Measurements from ENCODE around the gene SLC25A25. TPM values are rescaled to one million over a fixed set of nuclear protein-coding genes. Genes with fewer than 3 reads are reported as not detected.

SLC25A25 gene
- total RNA-seq: 29.4 TPM

DNA sequence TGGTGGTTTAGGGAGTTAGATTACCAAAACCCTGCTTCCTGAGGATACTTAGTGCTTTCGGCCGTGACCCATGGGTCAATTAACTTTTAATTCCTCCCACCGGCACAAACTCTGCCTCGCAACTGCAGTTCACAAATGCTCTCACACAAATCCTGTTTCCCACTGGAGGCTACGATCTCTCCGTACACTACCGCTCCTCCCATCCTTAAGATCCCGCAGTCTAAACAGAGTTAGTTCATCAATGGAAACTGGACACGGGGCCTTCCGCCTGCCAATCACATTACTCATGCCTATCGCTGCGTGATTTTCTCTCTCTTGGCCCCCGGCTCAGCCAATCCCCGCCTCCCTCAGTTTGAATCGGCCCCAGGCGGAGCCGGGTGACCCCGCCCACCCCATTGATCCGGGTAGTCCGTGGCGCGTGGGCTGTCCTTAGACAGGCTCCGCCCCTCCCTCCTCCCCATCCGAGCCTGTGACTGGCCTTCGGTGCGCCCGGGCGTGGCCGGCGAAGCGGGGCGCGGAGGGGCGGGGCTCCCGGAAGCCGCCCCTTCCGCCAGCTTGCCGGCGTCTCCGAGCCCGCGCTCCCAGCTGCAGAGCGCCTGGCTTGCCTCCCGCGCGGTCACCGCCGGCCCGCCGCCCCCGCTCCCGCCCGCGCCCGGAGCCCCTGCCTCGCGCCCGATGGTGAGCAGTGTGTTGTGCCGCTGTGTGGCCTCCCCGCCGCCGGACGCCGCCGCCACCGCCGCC is at the start of gene SLC25A25:
Gene SLC25A25, plus strand, starts transcription at position 588 of the 741 bp plus-strand sequence. Its CDS starts 88 bp downstream, at position 676.

DNA sequence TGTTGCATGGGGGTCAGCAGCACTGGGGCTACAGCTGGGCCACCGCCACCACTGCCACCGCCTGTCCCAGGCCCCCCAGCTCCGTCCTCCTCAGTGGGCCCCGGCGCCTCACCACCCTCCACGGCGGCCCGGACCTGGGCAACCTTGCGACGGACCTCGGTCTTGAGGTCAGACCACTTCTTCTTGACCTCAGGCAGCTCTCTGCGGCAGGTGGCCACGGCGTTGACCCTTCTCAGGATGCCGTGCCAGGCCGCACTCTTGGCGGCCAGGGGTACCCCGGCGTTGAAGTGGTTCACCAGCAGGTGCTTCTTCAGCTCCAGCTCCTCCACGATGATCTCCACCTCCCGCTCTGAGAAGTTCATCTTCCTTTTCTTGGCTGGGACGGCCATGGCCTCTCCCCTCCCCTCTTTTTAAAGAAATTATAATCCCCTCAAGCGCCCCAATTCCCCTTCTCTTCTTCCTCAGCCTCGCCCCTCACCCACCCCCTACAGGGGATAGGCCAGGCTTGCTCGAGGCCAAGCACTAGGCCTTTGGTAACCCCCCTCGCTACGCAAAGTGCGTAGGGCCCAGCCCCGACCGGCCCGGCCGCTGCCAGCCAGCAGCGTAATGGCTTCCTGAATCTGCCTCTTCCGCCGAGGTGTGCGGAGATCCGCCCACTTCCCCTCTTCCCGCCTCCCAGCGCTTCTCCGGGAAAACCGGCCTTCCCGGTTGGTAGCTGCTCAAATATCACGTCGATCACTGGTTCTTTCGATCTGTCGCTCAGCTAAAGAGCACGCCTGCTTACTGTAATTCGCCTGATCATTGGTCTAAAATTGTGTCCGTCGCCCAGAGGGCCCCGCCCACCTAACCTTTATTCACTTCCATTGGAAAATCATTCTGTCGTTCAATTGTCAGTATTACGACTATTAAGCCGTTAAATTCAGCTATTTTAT is 1.1 kb upstream of the SLC25A25 start, which contains the start of gene NAIF1:
Gene NAIF1, minus strand, starts transcription at position 608 of the 932 bp plus-strand sequence. Its CDS starts 219 bp downstream, at position 389.

DNA sequence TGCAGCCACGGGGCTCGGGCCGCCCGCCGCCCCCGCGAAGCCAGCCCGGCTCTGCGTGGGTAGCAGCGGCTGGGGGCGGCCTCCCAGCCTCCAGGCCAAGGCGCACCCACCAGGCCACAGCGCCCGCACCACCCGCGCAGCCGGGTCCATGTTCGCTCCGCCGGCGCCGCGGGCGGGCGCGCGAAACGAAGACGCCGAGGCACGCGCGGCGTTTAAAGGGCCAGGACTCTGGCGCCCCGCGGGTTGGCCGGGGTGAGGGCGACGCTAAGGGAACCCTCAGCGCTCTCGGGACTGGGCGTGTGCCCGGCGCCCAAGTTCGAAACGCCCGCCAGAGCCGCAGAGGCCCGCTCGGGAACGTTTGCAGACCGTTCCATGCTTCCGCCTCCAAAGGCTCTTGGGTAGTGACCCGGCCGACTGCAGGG is 59.5 kb downstream of the SLC25A25 start, which contains the start of gene PTGES2:
Gene PTGES2, minus strand, starts transcription at position 162 of the 422 bp plus-strand sequence. Its CDS starts 12 bp downstream, at position 150.

DNA sequence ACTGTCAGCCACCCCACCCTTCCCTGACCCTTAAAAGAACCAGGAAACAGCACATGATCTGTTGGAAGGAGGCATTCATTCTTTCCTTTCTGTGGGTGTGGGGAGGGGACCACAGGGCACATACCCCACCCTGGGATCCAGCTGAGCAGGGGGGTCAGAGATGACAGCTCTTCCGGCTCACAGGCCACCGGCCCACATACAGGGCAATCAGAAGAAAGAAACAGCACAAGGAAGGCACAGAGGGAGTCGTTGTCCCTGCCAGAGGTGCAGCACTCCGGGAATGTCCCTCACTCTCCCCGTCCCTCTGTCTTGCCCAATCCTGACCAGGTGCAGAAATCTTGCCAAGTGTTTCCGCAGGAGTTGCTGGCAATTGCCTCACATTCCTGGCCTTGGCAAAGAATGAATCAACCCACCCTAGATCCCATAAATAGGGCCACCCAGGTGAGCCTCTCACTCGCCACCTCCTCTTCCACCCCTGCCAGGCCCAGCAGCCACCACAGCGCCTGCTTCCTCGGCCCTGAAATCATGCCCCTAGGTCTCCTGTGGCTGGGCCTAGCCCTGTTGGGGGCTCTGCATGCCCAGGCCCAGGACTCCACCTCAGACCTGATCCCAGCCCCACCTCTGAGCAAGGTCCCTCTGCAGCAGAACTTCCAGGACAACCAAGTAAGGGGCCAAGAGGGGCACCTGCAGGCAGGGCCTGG is 81.1 kb downstream of the SLC25A25 start, which contains the start of gene LCN2:
Gene LCN2, plus strand, starts transcription at position 453 of the 701 bp plus-strand sequence. Its CDS starts 73 bp downstream, at position 526.

Other genes with a start within 250 kb of the SLC25A25 start
- gene ENG, start 213.6 kb upstream of the SLC25A25 start, total RNA-seq: 1.9 TPM
- gene AK1, start 190.6 kb upstream of the SLC25A25 start, total RNA-seq: 22.5 TPM
- 31.6 TPM for gene ST6GALNAC6, start 168.6 kb upstream of the SLC25A25 start, total RNA-seq
- gene ST6GALNAC4, start 151.2 kb upstream of the SLC25A25 start, total RNA-seq: 10.0 TPM
- 3.4 TPM for gene PIP5KL1, start 137.5 kb upstream of the SLC25A25 start, total RNA-seq
- gene DPM2, start 130.4 kb upstream of the SLC25A25 start, total RNA-seq: 13.5 TPM
- gene EEIG1, start 87.2 kb upstream of the SLC25A25 start, total RNA-seq: 7.2 TPM
- gene NAIF1, start 912 bp upstream of the SLC25A25 start, total RNA-seq: 6.9 TPM
- gene PTGES2, start 59.5 kb downstream of the SLC25A25 start, total RNA-seq: 49.1 TPM
- not detected for gene LCN2, start 81.2 kb downstream of the SLC25A25 start, total RNA-seq
- 43.8 TPM for gene BBLN, start 92.0 kb downstream of the SLC25A25 start, total RNA-seq
- gene CIZ1, start 123.3 kb downstream of the SLC25A25 start, total RNA-seq: 56.3 TPM
- gene DNM1, start 135.1 kb downstream of the SLC25A25 start, total RNA-seq: 145 TPM
- gene GOLGA2, start 207.8 kb downstream of the SLC25A25 start, total RNA-seq: 61.3 TPM
- 6.6 TPM for gene SWI5, start 208.0 kb downstream of the SLC25A25 start, total RNA-seq